NCI-H69 (cell line): ENCODE measurements around the gene ZNF488.

Experiments used
- DNase-seq: peaks from one replicate; lab custom pipeline; 2025; lab: John Stamatoyannopoulos, UW

The ZNF488 gene

GRCh38 chr10:47348661-47349470 is 35.2 kb downstream of the ZNF488 start:
- no peak for DNase-seq

- DNase-seq, result no peak
These were observed 35.9 kb downstream of the ZNF488 start, which contains the start of gene RBP3 for GRCh38 chr10:47348138-47348651. RBP3 (plus strand) TSS chr10:47348363; CDS start chr10:47348485, 122 bp downstream.

GRCh38 chr10:47347303-47347675 is 36.8 kb downstream of the ZNF488 start:
- DNase-seq, result no peak

GRCh38 chr10:47346581-47347302 is 37.4 kb downstream of the ZNF488 start:
- peak; percentile 77 for DNase-seq

- DNase-seq, result no peak
These were observed 38.9 kb downstream of the ZNF488 start for GRCh38 chr10:47344996-47345870.

- peak; percentile 9 for DNase-seq
These were observed 43.4 kb downstream of the ZNF488 start for GRCh38 chr10:47340608-47341170.

GRCh38 chr10:47339759-47340607 is 44.1 kb downstream of the ZNF488 start:
- DNase-seq, result no peak

- DNase-seq, result no peak
These were observed 44.8 kb downstream of the ZNF488 start for GRCh38 chr10:47339186-47339735.

GRCh38 chr10:47337310-47337709 is 46.8 kb downstream of the ZNF488 start:
- no peak for DNase-seq

- no peak for DNase-seq
These were observed 47.5 kb downstream of the ZNF488 start for GRCh38 chr10:47336387-47337134.

GRCh38 chr10:47335906-47336305 is 48.2 kb downstream of the ZNF488 start:
- no peak for DNase-seq

- no peak for DNase-seq
These were observed 49.4 kb downstream of the ZNF488 start for GRCh38 chr10:47334466-47335295.

- DNase-seq, result no peak
These were observed 50.6 kb downstream of the ZNF488 start for GRCh38 chr10:47333532-47333931.

GRCh38 chr10:47332946-47333345 is 51.1 kb downstream of the ZNF488 start:
- no peak for DNase-seq

GRCh38 chr10:47332371-47332770 is 51.7 kb downstream of the ZNF488 start:
- no peak for DNase-seq

GRCh38 chr10:47331954-47332353 is 52.1 kb downstream of the ZNF488 start:
- no peak for DNase-seq

GRCh38 chr10:47331491-47331890 is 52.6 kb downstream of the ZNF488 start:
- no peak for DNase-seq

- no peak for DNase-seq
These were observed 53.3 kb downstream of the ZNF488 start for GRCh38 chr10:47330804-47331203.

- DNase-seq, result no peak
These were observed 53.7 kb downstream of the ZNF488 start for GRCh38 chr10:47330366-47330765.
